ENCODE results near the gene RRP36.

Gene RRP36

GRCh38 chr6:43060034-43060754 is 38.8 kb downstream of the RRP36 start:
- no peak for DNase-seq
- H3K36me3 ChIP-seq: peaks cover 8% of the 10 kb centered on the region
- peak overlapping the region; percentile 94 for H3K4me3 ChIP-seq (ENCODE audit: low read depth, low read length)
- no peak for TF ChIP-seq CTCF (IDR thresholded peaks at IDR 0.05; ENCODE audit: low read depth, low read length)
- peaks cover 4% of the 10 kb centered on the region; the same call in 1 of the 2 replicates for H3K4me1 ChIP-seq
- H3K27me3 ChIP-seq: no peaks in the 10 kb centered on the region
- no peaks in the 10 kb centered on the region for H3K9me3 ChIP-seq

- H3K4me3 ChIP-seq (ENCODE audit: low read depth, low read length): no peak overlapping the region
- TF ChIP-seq CTCF (IDR thresholded peaks at IDR 0.05; ENCODE audit: low read depth, low read length): no peak
- peaks cover 6% of the 10 kb centered on the region for H3K36me3 ChIP-seq
- no peaks in the 10 kb centered on the region for H3K9me3 ChIP-seq
- DNase-seq: no peak
- peaks cover 4% of the 10 kb centered on the region; the same call in 1 of the 2 replicates for H3K4me1 ChIP-seq
- no peaks in the 10 kb centered on the region for H3K27me3 ChIP-seq
Measured at GRCh38 chr6:43060755-43061633, 39.6 kb downstream of the RRP36 start.

GRCh38 chr6:43061861-43062260 is 40.4 kb downstream of the RRP36 start:
- H3K36me3 ChIP-seq: peaks cover 3% of the 10 kb centered on the region
- no peaks in the 10 kb centered on the region for H3K27me3 ChIP-seq
- TF ChIP-seq CTCF (IDR thresholded peaks at IDR 0.05; ENCODE audit: low read depth, low read length): no peak
- H3K4me1 ChIP-seq: peaks cover 4% of the 10 kb centered on the region; the same call in 1 of the 2 replicates
- no peaks in the 10 kb centered on the region for H3K9me3 ChIP-seq
- no peak overlapping the region for H3K4me3 ChIP-seq (ENCODE audit: low read depth, low read length)
- no peak for DNase-seq

GRCh38 chr6:43062818-43063217 is 41.4 kb downstream of the RRP36 start:
- Histone ChIP-seq H3K36me3 (no peaks in the 10 kb centered on the region; the same call in 1 of the 2 replicates), H3K4me3 (ENCODE audit: low read depth, low read length) (no peak overlapping the region), H3K4me1 (peaks cover 4% of the 10 kb centered on the region; the same call in 1 of the 2 replicates), H3K9me3 (no peaks in the 10 kb centered on the region), H3K27me3 (no peaks in the 10 kb centered on the region)
- no peak for DNase-seq
- TF ChIP-seq CTCF (IDR thresholded peaks at IDR 0.05; ENCODE audit: low read depth, low read length): no peak

- no peaks in the 10 kb centered on the region for H3K4me1 ChIP-seq
- peak; percentile 57 for DNase-seq
Measured at GRCh38 chr6:43070028-43070632, 48.7 kb downstream of the RRP36 start.

More at GRCh38 chr6:43070028-43070632, 48.7 kb downstream of the RRP36 start:
- Histone ChIP-seq H3K27me3 (no peaks in the 10 kb centered on the region), H3K36me3 (no peaks in the 10 kb centered on the region), H3K4me3 (ENCODE audit: low read depth, low read length) (no peak overlapping the region), H3K9me3 (no peaks in the 10 kb centered on the region)
- TF ChIP-seq CTCF (IDR thresholded peaks at IDR 0.05; ENCODE audit: low read depth, low read length): peak; percentile 77

Measured in BE2C (cell line).